Renal pelvis (tissue), 12 donors: Measurements from ENCODE around the gene NEXN. TPM values are rescaled to one million over a fixed set of nuclear protein-coding genes. Genes with fewer than 3 reads are reported as not detected.

Experiments
- DNase-seq: peaks from one replicate; pipeline ENCODE4 v3.0.0-alpha.2; 2013
- long read RNA-seq, 16 experiments: transcript quantifications; one replicate each; lab custom pipeline, GENCODE V29; 2026
- polyA plus RNA-seq, 3 donors: library from polyadenylated mRNA; unstranded; fragments of 120-200 nt; gene quantifications; one replicate each; pipeline ENCODE4 v1.2.1, GENCODE V29; 2013; ENCODE audit not compliant: insufficient read length in 3 of 3

Gene NEXN
- 10 to 100 TPM in 2 of 3 donors, 1 to 10 TPM in 1; 8.0 to 13.6 (median 10.0) TPM for polyA plus RNA-seq
- long read RNA-seq, donor 1, partial matches to known transcripts = 0 of 2 reads
- long read RNA-seq, donor 1, other reads (novel, unspliced or antisense) = 0 of 2 reads
- long read RNA-seq, donor 2, partial matches to known transcripts = 0 of 1 reads
- long read RNA-seq, donor 2, other reads (novel, unspliced or antisense) = 0 of 1 reads
- long read RNA-seq, donor 3 = 0 reads
- long read RNA-seq, donor 4 = 0 reads
- long read RNA-seq, donor 5 = 0 reads
- long read RNA-seq, donor 6, partial matches to known transcripts = 0 of 1 reads
- long read RNA-seq, donor 6, other reads (novel, unspliced or antisense) = 0 of 1 reads
- long read RNA-seq, donor 7 = 0 reads
- long read RNA-seq, donor 8 = 0 reads
- long read RNA-seq, donor 9, partial matches to known transcripts = 26 of 29 reads
- long read RNA-seq, donor 9, other reads (novel, unspliced or antisense) = 0 of 29 reads
- long read RNA-seq, donor 10, partial matches to known transcripts = 0 of 1 reads
- long read RNA-seq, donor 10, other reads (novel, unspliced or antisense) = 0 of 1 reads
- long read RNA-seq, donor 11, partial matches to known transcripts = 0 of 2 reads
- long read RNA-seq, donor 11, other reads (novel, unspliced or antisense) = 0 of 2 reads
- long read RNA-seq, donor 12 = 0 reads
- long read RNA-seq, donor 13, partial matches to known transcripts = 139 of 158 reads
- long read RNA-seq, donor 13, other reads (novel, unspliced or antisense) = 19 of 158 reads
- long read RNA-seq, donor 14 = 0 reads
- long read RNA-seq, donor 15, partial matches to known transcripts = 14 of 19 reads
- long read RNA-seq, donor 15, other reads (novel, unspliced or antisense) = 0 of 19 reads
- long read RNA-seq, donor 16 = 0 reads

DNA sequence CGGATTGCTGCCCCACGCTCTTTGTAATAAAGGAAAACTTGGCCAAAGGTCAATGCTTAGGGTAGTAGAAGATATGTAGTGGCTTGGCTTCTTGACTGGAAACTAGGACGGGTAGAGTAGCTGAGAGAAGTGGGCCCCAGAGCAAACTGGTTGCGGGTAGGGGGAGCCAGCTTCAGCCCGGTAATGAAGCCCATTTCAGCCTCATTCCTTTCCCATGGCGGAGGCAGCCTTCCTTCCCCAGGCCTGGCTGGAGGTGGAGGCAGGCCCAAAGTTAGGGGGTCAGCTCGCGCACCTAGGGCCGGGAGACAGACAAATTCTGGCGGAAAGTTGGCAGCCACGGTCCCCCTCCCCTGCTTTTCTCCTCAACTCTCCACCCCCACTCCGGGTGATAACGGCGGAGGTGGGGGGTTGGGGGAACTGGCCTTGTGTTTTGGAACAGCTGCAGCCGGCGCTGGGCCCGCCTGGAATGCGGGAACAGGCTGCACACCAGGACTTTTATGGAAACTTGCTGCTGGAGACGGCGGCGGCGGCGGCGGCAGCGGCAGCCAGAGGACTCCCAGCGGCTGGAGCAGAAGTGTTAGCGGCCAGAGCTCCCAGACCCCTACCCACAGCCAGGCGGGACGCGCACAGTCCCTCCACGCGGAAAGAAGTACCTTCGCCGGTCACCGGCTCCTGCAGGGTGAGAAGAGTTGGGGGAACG lies at the start of gene NEXN:
Gene NEXN (plus strand): TSS at position 544 of the 700 bp plus-strand sequence. CDS start 27,483 bp downstream, outside the sequence.
- peak; percentile 79 for DNase-seq

DNA sequence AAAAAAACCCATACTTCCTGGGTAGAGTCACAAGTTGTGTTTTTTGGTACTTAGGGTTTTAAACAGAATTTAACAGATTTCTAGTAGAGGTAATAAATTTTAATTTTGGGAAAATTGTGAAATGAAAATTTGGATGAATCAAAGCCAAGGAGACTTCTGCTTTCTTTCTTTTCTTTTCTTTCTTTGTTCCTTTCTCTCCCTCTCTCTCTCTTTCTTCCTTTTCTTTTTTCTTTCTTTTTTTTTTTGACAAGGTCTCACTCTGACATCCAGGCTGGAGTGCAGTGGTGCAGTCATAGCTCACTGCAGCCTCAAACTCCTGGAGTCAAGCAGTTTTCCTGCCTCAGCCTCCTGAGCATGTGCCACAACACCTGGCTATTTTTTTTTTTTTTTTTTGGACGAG lies 46.9 kb upstream of the NEXN start:
- no peak for DNase-seq

DNA sequence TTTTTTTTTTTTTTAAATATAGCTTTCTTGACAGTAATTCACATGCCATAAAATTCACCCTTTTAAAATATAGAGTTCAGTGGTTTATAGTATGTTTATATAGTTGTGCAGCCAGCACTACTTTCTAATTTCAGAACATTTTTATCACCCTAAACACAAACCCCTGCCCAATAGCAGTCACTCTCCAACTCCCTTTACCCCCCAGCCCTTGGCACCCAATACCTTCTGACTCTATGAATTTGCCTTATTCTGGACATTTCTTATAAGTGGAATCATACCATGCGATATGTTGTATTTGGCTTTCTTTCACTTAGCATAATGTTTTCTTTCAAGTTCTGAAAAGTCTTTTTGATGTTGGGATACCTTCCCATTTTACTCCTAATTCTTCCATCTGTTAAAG lies 42.5 kb upstream of the NEXN start:
- no peak for DNase-seq

- DNase-seq = no peak
Observed at GRCh38 chr1:77846966-77847365, 41.5 kb upstream of the NEXN start.

DNA sequence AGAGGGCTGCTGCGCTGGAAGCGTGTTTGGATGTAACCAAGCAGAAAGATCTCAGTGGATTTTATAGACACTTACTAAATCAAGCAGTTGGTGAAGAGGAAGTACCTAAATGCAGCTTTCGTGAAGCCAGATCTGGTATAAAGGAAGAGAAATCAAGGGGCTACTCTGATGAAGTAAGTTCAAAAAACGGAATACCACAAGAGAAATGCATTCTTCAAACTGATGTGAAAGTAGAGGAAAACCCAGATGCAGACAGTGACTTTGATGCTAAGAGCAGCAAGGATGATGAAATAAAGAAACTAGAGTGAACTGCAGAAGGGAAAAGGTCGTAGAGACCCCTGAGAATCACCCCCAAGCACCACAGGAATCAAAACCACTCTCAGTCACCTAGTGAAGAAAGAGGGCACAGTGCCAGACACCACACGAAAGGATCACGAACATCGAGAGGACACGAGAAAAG lies 40.8 kb upstream of the NEXN start:
- no peak for DNase-seq

DNA sequence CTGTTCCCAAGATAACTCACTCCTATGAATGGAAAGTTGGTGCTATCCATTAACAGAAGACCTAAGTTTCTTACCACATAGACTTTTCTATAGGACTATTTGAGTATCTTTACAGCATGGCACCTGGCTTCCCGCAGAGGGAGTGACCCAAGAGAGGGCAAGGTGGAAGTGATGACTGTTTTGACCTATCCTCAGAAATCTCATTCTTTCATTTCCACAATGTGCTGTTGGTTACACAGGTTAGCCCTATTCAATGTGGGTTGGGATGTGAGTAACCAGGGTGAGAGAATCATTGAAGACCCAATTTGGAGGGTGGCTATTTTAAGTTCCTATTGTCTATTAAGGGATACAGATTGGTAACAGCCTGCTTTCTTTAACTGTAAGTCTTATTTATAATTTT lies 38.3 kb upstream of the NEXN start:
- DNase-seq = no peak

GRCh38 chr1:77857552-77857951 lies 30.9 kb upstream of the NEXN start:
- no peak for DNase-seq

DNA sequence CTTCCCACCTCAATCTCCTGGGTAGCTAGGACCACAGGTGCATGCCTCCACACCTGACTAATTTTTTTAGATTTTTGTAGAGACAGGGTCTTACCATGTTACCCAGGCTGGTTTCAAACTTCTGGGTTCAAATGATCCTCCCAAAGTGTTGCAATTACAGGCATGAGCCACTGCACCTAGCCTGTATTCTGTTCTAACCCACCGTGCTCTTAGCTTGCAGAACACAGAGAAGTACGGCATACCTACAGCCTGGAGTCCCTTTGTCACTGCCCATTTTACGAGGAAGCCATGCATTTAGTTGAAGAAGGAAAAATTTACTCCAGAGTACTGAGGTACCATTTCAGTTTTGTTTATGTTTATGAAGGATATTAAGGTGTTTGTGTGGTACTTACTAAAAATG lies 29.7 kb upstream of the NEXN start:
- DNase-seq = no peak

- no peak for DNase-seq
Observed at GRCh38 chr1:77859248-77859647, 29.2 kb upstream of the NEXN start.

GRCh38 chr1:77866296-77866695 lies 22.1 kb upstream of the NEXN start:
- DNase-seq = no peak

GRCh38 chr1:77872645-77873044 lies 15.8 kb upstream of the NEXN start:
- DNase-seq = no peak

DNA sequence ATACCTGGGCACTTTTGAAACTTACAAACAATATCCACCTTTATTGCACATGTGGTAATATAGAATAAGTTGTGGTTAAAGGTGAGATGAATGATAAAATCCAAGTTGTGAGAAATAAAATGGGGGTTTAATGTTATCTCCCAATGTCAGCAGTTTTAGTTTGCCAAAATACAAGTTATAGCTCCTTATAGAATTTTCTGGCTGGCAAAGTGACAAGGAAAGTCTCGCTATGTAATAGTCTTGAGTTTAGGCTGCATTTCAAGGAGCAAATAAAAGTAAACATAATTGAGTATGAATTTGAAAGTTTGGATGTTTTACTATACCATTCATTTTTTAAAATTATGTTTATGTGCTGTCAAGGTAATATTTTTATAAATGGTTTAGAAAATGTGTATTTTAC lies 15.0 kb upstream of the NEXN start:
- no peak for DNase-seq

DNA sequence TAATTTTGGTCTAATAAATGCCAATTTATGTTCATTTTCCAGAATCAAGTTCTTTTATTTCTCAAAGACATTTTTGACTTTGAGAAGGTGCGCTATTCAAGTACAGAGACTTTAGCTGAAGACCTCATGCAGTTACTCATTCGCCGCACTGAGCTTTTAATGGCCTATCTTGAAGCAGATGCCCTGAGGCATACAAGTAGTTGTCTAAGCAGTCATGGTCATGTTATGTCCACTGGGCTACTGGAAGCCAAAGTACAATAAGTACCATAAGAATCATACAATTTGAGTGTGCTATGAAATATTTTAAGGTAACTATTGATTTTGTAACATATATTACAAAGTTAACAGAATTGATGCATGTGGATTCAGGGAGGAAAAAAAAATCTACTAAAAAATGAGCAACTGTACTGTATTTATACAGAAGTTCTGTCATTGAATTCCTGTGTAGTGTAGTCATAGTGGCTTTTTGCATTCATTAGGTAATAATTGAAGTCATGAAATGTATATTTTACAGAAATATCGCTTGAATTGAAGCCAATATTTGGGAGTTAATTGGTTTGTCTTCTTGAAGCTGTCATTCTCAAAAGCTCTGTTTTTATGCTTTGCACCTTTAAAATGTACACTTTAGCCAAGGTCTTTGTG lies 13.5 kb upstream of the NEXN start:
- no peak for DNase-seq

- DNase-seq = no peak
Observed at GRCh38 chr1:77876884-77877283, 11.5 kb upstream of the NEXN start.

DNA sequence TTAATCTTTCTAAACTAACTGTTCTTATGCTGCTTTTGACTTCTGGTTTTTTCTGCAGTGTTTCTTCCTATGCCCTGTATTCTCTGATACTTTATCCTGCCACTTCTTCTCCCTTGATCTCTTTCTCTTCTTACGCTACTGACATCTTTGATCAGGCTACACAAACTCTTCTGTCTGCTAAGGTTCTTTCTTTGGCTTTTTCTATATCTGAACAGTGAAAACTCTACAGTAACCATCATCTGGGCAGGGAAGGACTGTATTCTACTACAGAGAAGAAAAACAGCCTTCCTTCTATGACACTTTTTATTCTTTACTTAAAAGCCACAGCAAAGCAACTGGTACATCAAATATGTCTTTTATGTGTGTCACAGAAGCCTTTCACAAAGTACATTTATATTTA lies 7.4 kb upstream of the NEXN start:
- no peak for DNase-seq

DNA sequence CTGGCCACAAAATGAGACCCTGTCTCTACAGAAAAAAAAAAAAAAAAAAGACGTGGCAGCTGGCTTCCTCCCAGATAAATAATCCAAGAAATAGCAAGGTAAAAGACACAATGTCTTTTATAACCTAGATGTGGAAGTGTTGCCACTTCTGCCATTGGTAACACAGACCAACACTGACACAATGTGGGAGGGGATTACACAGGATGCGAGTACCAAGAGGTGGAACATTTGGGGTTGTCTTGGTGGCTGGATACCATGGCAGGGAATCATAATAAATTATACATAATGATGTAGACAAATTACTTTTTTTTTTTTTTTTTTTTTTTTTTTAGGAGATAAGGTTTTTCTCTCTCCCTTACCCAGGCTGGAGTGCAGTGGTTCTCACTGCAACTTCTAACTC lies 6.0 kb upstream of the NEXN start:
- DNase-seq = no peak

DNA sequence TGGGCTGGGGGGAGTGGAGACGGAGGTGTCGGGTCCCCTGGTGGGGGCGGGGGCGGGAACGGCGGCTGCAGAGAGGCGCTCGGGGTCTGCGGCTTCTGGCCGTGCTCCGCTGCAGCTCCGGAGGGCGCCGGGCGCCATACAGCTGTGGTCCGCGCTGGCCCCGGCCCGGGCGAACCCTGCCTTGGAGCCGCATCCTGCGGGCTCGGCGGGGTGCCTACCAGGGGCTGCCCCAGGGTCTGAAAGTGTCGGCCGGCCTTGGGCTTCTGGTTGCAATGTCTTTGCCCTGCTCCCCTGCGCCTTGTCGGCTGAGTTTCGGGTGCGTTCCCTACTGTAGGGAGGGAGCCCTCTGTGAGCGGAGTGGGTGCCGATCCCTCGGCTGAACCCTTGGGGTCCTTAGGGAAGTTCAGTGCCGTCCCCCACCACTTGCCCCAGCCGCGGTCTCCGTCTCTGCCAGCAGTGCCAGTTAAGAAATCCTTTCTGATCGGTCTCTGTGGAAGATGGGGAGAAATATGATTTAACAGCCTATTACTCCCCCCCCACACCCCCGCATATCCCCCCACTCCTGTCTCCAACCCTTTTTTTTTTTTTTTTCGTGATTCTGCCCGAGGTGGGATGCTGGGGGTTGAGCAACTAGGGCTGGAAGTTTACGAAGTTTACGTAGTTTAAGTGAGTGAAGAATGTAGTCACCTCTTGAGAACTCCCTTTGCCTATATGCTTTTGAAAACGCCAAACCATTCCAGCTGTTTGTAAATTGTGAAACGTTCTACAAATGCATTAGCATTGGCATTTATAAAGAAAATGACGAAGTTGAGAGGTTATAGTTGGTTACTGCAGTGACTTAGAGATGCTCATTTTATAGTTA lies 588 bp downstream of the NEXN start:
- DNase-seq = peak; percentile 61

GRCh38 chr1:77889671-77890070 lies 1.2 kb downstream of the NEXN start:
- no peak for DNase-seq

DNA sequence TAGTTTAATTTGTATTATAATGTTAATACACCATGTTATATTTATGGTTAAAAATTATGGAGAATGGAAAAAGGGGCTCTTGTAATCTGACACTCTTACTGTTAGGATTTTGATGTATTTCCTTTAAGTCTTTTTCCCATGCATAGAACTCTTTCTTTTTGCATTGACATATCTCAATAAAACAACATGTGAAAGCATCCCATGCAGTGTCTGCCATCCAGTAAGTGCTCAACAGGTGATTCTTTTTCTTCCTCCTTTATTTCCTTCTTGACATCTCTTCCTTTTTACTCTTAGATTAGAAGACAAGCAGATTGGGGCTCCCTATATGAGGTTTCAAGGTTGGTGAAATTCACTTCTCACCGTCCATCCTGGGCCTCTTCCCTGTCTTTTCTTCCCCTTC lies 2.8 kb downstream of the NEXN start:
- no peak for DNase-seq

DNA sequence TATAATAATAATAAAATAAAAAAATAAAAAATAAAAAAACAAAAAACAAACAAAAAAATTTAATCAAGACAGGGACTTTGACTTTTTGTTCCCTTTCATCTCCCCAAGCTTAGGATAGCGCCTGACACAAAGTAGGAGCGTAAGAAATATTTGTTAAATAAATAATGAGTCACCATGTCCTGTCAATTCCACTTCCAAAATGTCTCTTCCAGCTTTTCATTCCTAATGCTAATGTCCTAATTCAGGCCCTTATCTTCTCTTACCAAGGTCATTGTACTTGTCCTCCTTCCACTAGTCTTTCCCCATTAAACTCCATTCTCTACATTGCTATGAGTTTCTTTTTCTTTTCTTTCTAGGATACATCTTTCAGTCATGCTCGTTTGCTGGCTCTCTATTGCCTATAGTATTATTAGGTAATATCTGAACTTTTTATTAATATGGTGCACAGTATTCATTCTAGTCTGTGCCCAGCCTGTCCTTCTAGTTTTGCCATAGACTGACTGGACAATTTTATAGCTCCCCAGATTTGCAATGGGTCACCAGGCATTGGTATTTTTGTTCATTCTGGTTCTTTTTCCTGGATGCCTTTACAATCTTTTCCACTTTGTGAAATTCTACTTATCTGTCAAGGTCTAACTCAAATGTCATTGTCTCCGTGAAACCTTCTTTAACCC lies 11.4 kb downstream of the NEXN start:
- no peak for DNase-seq
